ENCODE data around the gene ATXN7L1. TPM values are rescaled to one million over a fixed set of nuclear protein-coding genes. Genes with fewer than 3 reads are reported as not detected.

Gene ATXN7L1
- total RNA-seq, 1 donor from 2014 or later = 3.7 TPM

DNA sequence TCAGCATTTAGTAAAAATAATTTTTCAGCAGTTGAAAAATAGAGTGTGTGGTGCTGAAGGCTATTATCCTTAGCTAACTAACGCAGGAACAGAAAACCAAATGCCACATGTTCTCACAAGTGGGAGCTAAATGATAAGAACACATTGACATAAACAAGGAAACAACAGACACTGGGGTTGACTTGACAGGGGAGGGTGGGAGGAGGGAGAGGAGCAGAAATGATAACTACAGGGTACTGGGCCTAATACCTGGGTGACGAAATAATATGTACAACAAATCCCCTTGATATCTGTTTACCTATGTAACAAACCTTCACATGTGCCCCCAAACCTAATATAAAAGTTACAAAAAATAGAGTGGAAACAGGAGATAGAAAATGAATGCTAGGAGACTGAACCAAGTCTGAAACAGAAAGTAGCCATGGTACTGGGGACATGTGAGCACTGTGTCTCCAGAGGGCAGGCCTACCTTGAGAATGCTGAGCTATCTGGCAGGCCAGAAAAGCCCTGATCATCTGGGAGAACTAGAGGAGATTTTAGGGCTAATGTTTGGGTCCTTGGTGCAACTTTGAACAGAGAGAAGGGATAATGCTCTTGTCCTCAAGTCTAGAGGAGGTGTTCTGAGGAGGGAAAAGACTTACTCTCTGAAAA, 290.4 kb downstream of the ATXN7L1 start:
- ATAC-seq (peak; percentile 42), DNase-seq (no peak)
- intact Hi-C loops (cut with micrococcal nuclease) = no loop called here

DNA sequence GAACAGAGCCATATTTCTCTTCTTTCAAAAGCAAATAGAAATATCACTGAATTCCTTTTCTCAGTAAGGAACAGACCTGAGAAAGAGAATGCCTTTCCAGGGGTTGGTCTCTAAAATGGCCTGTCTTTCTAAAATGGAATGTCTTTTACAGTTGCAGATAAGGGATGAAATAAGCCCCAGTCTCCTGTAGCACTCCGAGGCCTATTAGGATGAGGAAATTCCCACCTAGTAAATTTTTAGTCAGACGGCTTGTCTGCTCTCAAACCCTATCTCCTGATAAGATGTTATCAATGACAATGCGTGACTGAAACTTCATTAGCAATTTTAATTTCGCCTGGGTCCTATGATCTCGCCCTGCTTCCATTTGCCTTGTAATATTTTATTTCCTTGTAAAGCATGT, 292.2 kb downstream of the ATXN7L1 start:
- intact Hi-C loops (cut with micrococcal nuclease) = no loop called here
- no peak for ATAC-seq
- DNase-seq = no peak

DNA sequence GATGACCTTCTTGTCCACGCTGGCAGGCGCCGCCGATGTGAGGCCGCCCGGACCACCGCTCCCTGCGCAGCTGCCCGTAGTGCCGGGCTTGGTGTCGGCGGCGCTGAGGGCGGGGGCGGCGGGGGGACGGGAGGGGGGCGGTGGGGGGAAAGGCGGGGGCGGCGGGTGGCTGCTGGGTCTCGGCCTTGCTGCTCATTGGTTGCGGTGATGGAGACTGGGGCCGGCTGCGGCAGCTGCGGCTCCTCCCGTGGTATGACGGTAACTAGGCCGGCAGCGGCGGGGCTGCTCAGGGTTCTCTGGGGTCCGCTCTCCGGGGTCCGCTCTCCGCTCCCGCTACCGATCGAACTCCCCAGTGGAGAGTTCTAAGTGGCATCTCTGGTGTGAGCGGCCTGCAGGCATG, 293.3 kb downstream of the ATXN7L1 start:
- ATAC-seq = no peak
- intact Hi-C loops (cut with micrococcal nuclease) = no loop called here
- DNase-seq = no peak

DNA sequence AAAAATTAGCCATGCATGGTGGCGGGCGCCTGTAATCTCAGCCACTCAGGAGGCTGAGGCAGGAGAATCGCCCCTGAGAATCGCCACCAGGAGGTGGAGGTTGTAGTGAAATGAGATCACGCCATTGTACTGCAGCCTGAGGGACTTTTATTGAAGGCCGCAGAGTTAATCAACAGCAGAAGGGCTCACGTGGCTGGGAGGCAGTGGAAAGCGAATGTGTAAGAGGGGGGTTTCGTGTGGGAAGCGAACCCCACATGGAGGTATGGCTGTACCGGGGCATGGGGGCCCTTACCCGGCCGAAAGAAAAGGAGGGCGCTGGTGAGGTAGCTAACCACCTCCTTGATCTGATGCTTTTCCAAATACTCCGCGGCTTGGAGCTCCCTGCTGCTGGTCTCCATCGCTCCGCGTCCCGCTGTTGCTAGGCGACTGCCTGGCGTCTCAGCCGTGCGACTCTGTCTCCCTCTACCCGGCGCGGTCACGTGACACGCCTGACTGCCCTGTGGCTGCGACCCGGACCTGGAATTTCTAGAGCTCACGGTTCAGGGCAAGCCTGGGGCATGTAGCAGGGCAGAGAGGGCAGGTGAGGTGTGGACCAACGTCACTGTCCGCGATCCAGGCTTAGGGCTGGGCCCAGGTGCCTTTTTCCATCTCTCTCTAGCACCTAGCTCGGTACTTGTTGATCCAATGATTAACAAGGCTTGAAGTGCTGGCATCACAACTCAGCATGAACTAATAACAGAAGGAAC, 295.2 kb downstream of the ATXN7L1 start, which contains the start of gene EFCAB10:
Gene EFCAB10, minus strand, starts transcription at position 428 of the 746 bp plus-strand sequence. Its CDS starts 30 bp downstream, at position 398.
- intact Hi-C loops (cut with micrococcal nuclease) = no loop called here

DNA sequence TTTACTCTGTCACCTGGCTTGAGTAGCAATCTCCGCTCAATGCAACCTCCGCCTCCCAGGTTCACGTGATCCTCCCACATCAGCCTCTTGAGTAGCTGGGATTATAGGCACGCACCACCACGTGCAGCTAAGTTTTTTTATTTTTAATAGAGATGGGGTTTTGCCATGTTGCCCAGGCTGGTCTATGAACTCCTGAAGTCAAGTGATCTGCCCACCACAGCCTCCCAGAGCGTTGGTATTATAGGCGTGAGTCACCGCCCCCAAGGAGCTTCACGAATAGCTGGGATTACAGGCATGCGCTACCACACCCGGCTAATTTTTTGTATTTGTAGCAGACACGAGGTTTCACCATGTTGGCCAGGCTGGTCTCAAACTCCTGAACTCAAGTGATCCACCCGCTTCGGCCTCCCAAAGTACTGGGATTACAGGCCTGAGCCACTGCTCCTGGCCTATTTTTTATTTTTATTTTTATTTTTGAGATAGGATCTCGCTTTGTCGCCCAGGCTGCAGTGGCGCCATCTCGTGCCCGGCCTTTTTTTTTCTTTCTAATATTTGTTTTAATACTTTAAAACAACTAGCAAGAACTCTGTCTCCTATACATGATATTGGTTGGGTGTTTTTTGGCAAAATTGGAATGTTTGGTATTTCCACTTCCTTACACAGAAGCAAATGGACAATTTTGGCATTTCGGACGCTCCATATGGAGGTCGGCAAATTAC, 296.2 kb downstream of the ATXN7L1 start:
- intact Hi-C loops (cut with micrococcal nuclease) = no loop called here
- DNase-seq (no peak), ATAC-seq (no peak)

More for the DNA sequence above, 295.2 kb downstream of the ATXN7L1 start, which contains the start of gene EFCAB10:
- ATAC-seq (peak; percentile 59), DNase-seq (peak; percentile 71)

DNA sequence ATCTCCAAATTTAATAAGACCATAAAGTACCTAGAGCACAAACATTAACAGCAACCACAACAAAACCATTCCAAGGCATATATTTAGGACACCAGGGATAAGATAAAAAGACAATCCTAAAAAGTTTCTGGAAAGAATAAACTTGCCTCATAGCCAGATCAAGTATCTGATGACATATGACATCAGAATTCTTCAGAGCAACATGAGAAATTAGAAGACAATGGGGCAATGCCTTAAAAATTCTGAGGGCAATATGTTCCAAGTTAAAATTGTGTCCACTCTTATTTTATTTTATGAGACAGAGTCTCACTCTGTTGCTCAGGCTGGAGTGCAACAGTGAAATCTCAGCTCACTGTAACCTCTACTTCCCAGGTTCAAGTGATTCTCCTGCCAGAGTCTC, 297.9 kb downstream of the ATXN7L1 start:
- DNase-seq = no peak
- no peak for ATAC-seq
- intact Hi-C loops (cut with micrococcal nuclease) = no loop called here

DNA sequence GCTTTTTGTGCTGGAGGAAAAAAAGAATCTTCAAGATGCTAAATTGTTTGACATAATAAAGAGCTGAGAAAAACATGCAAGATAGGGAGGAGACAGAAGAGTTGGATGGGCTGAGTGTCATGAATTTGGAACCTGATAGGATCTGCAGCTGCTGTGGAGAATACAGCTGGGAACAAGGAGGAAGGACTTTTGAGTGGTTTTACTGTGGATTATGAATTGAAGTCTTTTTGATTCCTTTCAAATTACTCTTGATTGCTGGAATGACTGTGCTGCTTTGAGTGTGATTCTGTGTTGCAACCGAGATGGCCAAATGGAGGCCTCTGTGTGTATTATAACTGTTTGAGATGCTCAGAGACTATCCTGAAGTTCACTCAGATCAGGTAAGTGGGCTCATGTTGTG, 299.1 kb downstream of the ATXN7L1 start:
- ATAC-seq (no peak), DNase-seq (no peak)
- intact Hi-C loops (cut with micrococcal nuclease) = no loop called here

DNA sequence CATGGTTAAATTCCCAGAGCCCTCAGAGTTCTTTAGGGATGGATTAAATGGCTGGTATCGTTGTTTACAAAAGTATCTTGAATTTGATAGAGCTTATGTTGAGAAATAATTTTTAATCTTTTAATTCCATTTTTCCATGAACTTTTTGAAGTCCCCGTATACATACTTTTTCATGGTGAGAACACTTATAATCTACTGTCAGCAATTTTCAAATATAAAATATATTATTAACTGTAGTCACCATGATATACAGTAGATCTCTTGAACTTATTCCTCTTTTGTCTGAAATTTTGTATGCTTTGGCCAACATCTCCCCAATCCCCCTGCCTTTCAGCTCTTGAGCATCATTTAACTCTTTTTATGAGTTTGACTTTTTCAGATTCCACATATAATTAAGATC, 304.5 kb downstream of the ATXN7L1 start:
- no peak for ATAC-seq
- intact Hi-C loops (cut with micrococcal nuclease) = no loop called here

DNA sequence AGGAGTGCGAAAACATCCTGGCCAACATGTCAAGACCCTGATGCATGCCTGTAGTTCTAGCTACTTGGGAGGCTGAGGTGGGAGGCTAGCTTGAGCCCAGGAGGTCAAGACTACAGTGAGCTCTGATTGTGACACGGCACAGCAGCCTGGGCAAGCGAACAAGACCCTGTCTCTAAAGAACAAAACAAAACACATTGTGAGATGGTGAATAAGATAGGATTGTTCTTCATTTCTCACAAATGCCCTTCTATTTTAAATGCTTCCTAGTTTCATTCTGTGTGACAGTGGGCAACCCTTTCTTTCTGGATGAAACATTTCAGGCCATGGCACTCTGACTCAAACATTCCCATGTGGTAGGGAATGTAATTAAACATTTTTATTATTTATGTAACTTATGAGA, 308.6 kb downstream of the ATXN7L1 start:
- DNase-seq = no peak

More for the DNA sequence above, 304.5 kb downstream of the ATXN7L1 start:
- no peak for DNase-seq

DNA sequence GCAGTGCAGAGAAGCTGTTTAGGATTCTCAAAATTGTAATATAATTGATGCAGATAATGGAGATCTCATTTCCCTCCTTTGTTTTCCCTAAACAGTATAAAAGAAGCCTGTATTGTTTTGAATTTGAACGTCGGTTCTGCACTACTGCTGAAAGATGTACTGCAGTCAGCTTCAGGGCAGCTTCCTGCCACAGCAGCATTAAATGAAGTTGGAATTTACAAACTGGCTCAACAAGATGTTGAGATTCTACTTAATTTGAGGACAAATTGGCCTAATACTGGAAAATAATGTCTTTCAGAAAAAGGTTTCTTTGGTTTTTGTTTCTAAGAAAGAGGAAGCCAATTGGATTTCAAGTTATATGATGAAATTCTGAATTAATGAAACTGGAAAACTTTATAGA, 309.4 kb downstream of the ATXN7L1 start:
- ATAC-seq = no peak
- intact Hi-C loops (cut with micrococcal nuclease) = no loop called here
- no peak for DNase-seq

More for the DNA sequence above, 308.6 kb downstream of the ATXN7L1 start:
- ATAC-seq = no peak
- intact Hi-C loops (cut with micrococcal nuclease) = no loop called here

DNA sequence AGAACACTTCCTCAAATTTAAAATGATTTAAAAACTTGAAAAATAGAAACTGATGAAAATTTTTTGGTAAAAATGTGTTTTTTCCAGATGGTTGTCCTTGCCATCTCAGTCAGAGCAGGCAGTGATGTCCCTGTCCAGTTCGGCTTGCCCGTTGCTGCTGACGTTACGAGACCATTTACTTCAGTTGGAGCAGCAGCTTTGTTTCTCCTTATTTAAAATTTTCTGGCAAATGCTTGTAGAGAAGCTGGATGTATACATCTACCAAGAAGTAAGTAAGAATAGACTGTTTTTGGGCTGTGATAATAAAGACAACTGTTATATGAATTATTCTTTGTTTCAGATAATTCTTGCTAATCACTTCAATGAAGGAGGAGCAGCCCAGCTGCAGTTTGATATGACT, 311.2 kb downstream of the ATXN7L1 start:
- intact Hi-C loops (cut with micrococcal nuclease) = no loop called here
- DNase-seq = no peak
- ATAC-seq = no peak

DNA sequence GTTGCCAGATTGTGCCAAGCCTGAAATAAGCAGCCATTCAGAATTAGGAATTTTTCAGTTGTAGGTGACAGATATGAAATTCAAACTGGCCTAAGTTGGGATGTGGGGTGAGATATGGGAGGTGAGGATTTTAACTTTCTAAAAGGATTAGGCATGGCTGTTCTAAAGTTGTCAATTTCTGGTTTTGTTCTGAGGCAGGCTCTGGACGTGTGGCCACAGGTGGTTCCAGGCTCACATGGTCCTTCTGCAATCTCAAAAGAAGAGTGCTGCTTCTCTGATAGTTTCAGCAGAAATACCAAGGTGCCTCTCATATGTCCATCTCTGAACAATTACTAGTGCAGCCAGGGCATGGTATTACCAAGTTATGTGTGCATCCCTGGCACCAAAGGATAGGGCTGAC, 316.5 kb downstream of the ATXN7L1 start:
- intact Hi-C loops (cut with micrococcal nuclease) = no loop called here
- DNase-seq (no peak), ATAC-seq (no peak)

Other genes starting within 250 kb of the ATXN7L1 start
- 0.89 TPM for gene CDHR3, start 86.7 kb upstream of the ATXN7L1 start, total RNA-seq
- 96.3 TPM for gene SYPL1, start 235.7 kb upstream of the ATXN7L1 start, total RNA-seq